ENCODE results near the gene TET1. TPM values are rescaled to one million over a fixed set of nuclear protein-coding genes. Genes with fewer than 3 reads are reported as not detected.
A peak's percentile ranks its signal among the peaks of the same experiment; 100 is the strongest.

TET1 gene
- total RNA-seq, 1 experiment from 2014 or later, result 5.4 TPM

DNA sequence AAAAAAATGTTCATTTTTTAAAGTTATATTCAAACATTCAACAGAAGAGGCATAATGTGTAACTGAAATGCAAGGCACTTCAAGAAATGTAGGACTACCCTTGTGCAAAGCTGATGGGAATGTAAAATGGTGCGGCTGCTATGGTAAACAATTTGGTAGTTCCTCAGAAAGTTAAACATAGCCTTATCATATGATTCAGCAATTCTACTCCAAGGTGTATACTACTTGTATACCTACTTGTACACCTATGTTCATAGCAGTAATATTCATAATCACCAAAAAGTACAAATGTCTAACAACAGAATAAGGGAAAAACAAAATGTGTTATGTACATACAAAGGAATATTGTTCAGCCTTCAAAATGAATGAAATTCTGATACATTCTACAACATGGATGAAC, 37.3 kb downstream of the TET1 start:
- DNase-seq, result no peak
- H3K4me1 ChIP-seq (ENCODE audit: low read length), result peaks cover 27% of the 10 kb centered on the region
- H4K20me1 ChIP-seq (ENCODE audit: insufficient read depth, low read depth, low read length), result no peaks in the 10 kb centered on the region
- H3K9me3 ChIP-seq (ENCODE audit: low read length), result no peaks in the 10 kb centered on the region
- H3K27ac ChIP-seq (ENCODE audit: low read length), result no peak overlapping the region
- H2AFZ ChIP-seq (ENCODE audit: low read length), result no peak overlapping the region
- no peaks in the 10 kb centered on the region; the same call in 1 of the 2 replicates for H3K9me2 ChIP-seq (replicated peaks; ENCODE audit: insufficient read depth, low read length)
- no peak overlapping the region for H3K4me3 ChIP-seq (ENCODE audit: low read length)
- H3K9ac ChIP-seq (ENCODE audit: low read length), result no peak overlapping the region
- no peaks in the 10 kb centered on the region for H3K27me3 ChIP-seq (ENCODE audit: low read length)
- no peak overlapping the region for H3K4me2 ChIP-seq (ENCODE audit: low read depth, low read length, poor library complexity, severe bottlenecking)
- no peaks in the 10 kb centered on the region; the same call in 1 of the 2 replicates for H3K79me2 ChIP-seq (ENCODE audit: low read length)
- no peaks in the 10 kb centered on the region for H3K36me3 ChIP-seq (ENCODE audit: insufficient read depth, low read length)

DNA sequence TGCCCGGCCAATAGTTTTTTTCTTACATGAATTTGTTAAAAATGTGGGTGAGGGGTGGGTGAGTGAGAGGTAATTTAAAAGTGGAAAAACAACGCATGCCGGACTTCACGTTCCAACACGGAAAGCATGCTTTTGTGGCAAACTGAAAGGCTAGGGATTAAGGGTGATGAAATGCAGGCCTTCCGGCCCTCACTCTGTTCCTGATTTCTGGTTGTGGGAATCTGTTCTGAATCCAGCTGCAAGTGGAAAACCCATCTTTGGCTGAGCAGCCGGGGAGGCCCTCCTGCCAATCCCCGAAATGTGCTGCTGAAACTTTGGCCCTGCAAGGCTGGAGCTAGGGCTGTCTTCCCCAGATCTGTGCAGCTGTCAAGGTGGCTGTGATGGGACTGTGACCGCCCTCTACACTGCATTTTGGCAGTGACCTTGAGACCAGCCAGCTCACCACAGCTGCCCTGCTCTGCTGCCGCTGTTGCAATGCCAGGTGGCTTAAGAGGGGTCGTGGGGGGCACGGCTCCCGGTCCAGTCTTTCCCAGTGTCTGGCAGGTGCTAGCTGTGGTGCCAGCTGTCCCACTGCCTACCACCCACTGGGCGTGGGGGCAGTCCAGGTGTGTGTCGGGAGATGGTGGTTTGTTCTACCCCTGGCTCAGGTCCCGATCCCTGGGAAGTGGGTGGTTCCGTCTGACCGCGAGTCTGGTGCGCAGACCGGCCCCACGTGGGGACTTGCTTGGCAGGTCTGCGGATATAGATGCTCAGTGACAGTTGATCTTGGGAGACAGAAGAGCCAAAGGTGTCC, 39.0 kb downstream of the TET1 start:
- Histone ChIP-seq H3K27ac (ENCODE audit: low read length) (no peak overlapping the region), H3K4me1 (ENCODE audit: low read length) (peaks cover 28% of the 10 kb centered on the region), H3K27me3 (ENCODE audit: low read length) (no peaks in the 10 kb centered on the region), H3K79me2 (ENCODE audit: low read length) (no peaks in the 10 kb centered on the region; the same call in 1 of the 2 replicates), H3K9me2 (replicated peaks; ENCODE audit: insufficient read depth, low read length) (no peaks in the 10 kb centered on the region; the same call in 1 of the 2 replicates), H3K36me3 (ENCODE audit: insufficient read depth, low read length) (no peaks in the 10 kb centered on the region), H3K9ac (ENCODE audit: low read length) (no peak overlapping the region), H2AFZ (ENCODE audit: low read length) (0 out of 2 replicates have a peak overlapping the region, but pooled peaks have one; percentile 62), H4K20me1 (ENCODE audit: insufficient read depth, low read depth, low read length) (no peaks in the 10 kb centered on the region), H3K4me3 (ENCODE audit: low read length) (no peak overlapping the region), H3K9me3 (ENCODE audit: low read length) (no peaks in the 10 kb centered on the region), H3K4me2 (ENCODE audit: low read depth, low read length, poor library complexity, severe bottlenecking) (peak overlapping the region; percentile 86)
- no peak for DNase-seq

DNA sequence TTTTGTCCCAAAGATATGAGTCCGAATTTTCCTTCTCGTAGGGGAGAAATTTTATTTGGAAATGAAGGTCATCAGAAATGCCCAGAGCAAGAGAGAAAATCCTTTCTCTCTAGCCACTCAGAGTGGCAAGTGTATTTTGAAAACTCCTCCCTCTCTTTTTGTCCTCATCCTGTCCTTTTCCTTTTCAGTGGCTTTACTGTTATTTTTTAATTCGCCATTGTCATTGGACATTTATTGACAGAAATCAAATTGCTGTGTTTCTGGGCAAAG, 39.6 kb downstream of the TET1 start:
- H3K27ac ChIP-seq (ENCODE audit: low read length), result no peak overlapping the region
- H2AFZ ChIP-seq (ENCODE audit: low read length), result peak overlapping the region; percentile 62
- H3K9ac ChIP-seq (ENCODE audit: low read length), result peak overlapping the region; percentile 67
- DNase-seq, result no peak
- no peaks in the 10 kb centered on the region for H3K27me3 ChIP-seq (ENCODE audit: low read length)
- no peaks in the 10 kb centered on the region; the same call in 1 of the 2 replicates for H3K79me2 ChIP-seq (ENCODE audit: low read length)
- no peaks in the 10 kb centered on the region for H3K9me3 ChIP-seq (ENCODE audit: low read length)
- H3K4me1 ChIP-seq (ENCODE audit: low read length), result peaks cover 28% of the 10 kb centered on the region
- H3K36me3 ChIP-seq (ENCODE audit: insufficient read depth, low read length), result no peaks in the 10 kb centered on the region
- H3K4me3 ChIP-seq (ENCODE audit: low read length), result peak overlapping the region; percentile 59
- H3K9me2 ChIP-seq (replicated peaks; ENCODE audit: insufficient read depth, low read length), result no peaks in the 10 kb centered on the region; the same call in 1 of the 2 replicates
- H3K4me2 ChIP-seq (ENCODE audit: low read depth, low read length, poor library complexity, severe bottlenecking), result peak overlapping the region; percentile 86
- no peaks in the 10 kb centered on the region for H4K20me1 ChIP-seq (ENCODE audit: insufficient read depth, low read depth, low read length)

DNA sequence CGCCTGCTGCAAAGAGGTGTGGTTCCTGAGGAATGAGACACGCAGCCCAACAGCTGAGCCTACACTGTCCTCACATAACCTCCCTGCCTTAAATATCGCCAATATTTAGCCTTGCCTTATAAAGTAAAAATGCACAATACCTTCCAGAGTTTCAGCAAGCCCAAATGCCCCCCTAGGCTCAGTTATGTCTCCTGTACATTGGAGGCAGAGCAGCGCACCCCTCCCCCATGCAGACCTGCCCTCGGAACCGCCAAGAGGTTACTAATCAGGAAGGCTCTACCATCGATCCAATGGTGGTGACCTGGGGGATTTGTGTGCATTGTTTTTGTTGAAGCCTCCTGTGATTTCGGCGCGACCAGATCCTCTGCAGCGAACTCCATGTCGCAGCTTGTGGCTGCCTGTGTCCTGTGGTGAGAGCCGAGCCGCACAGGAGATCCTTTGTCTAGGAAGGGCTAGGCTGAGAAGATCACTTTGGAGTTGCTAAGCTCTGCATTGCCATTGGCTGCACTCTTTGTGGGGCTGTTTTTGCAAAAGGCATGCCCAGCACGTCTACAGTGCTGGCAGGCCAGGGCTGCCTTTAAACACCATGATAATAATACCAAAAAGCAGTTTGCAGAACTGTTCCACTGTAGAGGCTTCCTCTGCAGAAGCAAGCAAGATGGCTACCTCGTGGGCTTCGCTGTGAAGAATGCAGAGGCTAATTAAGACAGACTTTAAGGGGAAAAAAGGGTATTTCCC, 40.1 kb downstream of the TET1 start:
- H3K4me2 ChIP-seq (ENCODE audit: low read depth, low read length, poor library complexity, severe bottlenecking), result peak overlapping the region; percentile 86
- peak overlapping the region; percentile 67 for H3K9ac ChIP-seq (ENCODE audit: low read length)
- peak overlapping the region; percentile 62 for H2AFZ ChIP-seq (ENCODE audit: low read length)
- H3K9me2 ChIP-seq (replicated peaks; ENCODE audit: insufficient read depth, low read length), result no peaks in the 10 kb centered on the region; the same call in 1 of the 2 replicates
- peak overlapping the region; percentile 76 for H3K27ac ChIP-seq (ENCODE audit: low read length)
- H3K79me2 ChIP-seq (ENCODE audit: low read length), result no peaks in the 10 kb centered on the region; the same call in 1 of the 2 replicates
- H3K27me3 ChIP-seq (ENCODE audit: low read length), result no peaks in the 10 kb centered on the region
- no peaks in the 10 kb centered on the region for H4K20me1 ChIP-seq (ENCODE audit: insufficient read depth, low read depth, low read length)
- peak; percentile 85 for DNase-seq
- H3K4me1 ChIP-seq (ENCODE audit: low read length), result peaks cover 28% of the 10 kb centered on the region
- H3K4me3 ChIP-seq (ENCODE audit: low read length), result peak overlapping the region; percentile 59
- no peaks in the 10 kb centered on the region for H3K36me3 ChIP-seq (ENCODE audit: insufficient read depth, low read length)
- H3K9me3 ChIP-seq (ENCODE audit: low read length), result no peaks in the 10 kb centered on the region

DNA sequence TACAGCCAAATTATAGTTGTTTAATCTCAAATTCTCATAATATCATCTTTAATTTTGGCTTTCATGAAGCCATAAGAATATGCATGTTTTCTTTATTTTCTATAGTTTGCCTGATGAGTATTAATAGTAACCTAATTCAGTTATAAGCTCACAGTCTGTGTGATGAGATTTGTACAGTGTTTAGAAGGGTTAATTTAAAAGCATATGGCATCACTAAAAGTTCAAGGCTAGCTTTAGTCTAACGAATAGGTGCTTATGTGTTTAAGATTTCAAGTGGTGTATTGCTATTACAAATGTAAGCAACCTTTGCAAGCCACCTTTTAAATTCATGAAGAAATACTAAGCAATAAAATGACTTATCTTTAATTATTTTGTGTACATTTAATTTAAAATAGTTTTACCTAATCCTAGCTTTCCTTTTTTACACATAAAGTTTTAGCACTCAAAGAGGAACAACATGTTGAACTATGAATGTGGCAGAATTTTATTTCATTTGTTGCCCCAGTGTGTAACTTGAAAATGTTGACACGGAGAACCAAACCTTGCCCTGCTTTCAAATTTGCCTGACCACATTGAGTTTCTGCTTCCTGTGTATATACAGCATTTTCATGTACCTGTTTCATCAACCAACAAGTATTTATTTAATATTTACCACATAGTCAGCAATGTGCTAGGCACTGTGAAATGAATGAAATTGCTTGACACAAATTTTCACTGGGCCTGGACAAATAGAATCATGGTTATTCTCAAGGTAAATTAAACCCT, 41.5 kb downstream of the TET1 start:
- Histone ChIP-seq H3K4me1 (ENCODE audit: low read length) (peaks cover 28% of the 10 kb centered on the region), H3K9ac (ENCODE audit: low read length) (peak overlapping the region; percentile 67), H3K9me3 (ENCODE audit: low read length) (no peaks in the 10 kb centered on the region), H3K9me2 (replicated peaks; ENCODE audit: insufficient read depth, low read length) (no peaks in the 10 kb centered on the region; the same call in 1 of the 2 replicates), H3K4me2 (ENCODE audit: low read depth, low read length, poor library complexity, severe bottlenecking) (peak overlapping the region; percentile 86), H4K20me1 (ENCODE audit: insufficient read depth, low read depth, low read length) (no peaks in the 10 kb centered on the region), H3K79me2 (ENCODE audit: low read length) (no peaks in the 10 kb centered on the region; the same call in 1 of the 2 replicates), H3K27me3 (ENCODE audit: low read length) (no peaks in the 10 kb centered on the region), H3K27ac (ENCODE audit: low read length) (peak overlapping the region; percentile 76; the same call in 1 of the 2 replicates), H2AFZ (ENCODE audit: low read length) (peak overlapping the region; percentile 36; the same call in 1 of the 2 replicates), H3K4me3 (ENCODE audit: low read length) (peak overlapping the region; percentile 59), H3K36me3 (ENCODE audit: insufficient read depth, low read length) (no peaks in the 10 kb centered on the region)
- peak; percentile 48 for DNase-seq

DNA sequence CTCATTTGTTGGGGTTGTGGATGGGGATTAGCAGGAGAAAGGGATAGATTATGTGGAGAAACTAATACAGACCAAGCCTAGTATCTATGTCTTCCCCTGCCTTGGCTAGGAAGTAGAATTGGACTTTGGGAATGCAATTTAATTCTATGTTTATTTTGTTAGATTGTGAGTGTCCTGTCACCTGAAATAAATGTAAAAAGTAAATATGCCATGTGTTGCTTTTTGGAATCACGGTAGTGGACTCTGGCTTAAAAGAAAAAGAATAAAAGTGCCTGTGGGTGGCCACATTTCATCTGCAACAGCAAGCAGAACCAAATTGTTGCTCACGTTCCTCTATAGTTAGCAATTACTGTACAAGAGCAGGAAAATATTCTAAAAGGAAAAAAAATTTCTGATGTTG, 42.3 kb downstream of the TET1 start:
- H3K9ac ChIP-seq (ENCODE audit: low read length), result no peak overlapping the region
- no peak for DNase-seq
- H3K4me1 ChIP-seq (ENCODE audit: low read length), result peaks cover 28% of the 10 kb centered on the region
- H3K4me3 ChIP-seq (ENCODE audit: low read length), result no peak overlapping the region
- no peak overlapping the region for H2AFZ ChIP-seq (ENCODE audit: low read length)
- H3K79me2 ChIP-seq (ENCODE audit: low read length), result no peaks in the 10 kb centered on the region; the same call in 1 of the 2 replicates
- no peaks in the 10 kb centered on the region for H4K20me1 ChIP-seq (ENCODE audit: insufficient read depth, low read depth, low read length)
- H3K27ac ChIP-seq (ENCODE audit: low read length), result no peak overlapping the region
- H3K4me2 ChIP-seq (ENCODE audit: low read depth, low read length, poor library complexity, severe bottlenecking), result peak overlapping the region; percentile 86
- H3K9me2 ChIP-seq (replicated peaks; ENCODE audit: insufficient read depth, low read length), result no peaks in the 10 kb centered on the region; the same call in 1 of the 2 replicates
- no peaks in the 10 kb centered on the region for H3K36me3 ChIP-seq (ENCODE audit: insufficient read depth, low read length)
- H3K9me3 ChIP-seq (ENCODE audit: low read length), result no peaks in the 10 kb centered on the region
- H3K27me3 ChIP-seq (ENCODE audit: low read length), result no peaks in the 10 kb centered on the region

DNA sequence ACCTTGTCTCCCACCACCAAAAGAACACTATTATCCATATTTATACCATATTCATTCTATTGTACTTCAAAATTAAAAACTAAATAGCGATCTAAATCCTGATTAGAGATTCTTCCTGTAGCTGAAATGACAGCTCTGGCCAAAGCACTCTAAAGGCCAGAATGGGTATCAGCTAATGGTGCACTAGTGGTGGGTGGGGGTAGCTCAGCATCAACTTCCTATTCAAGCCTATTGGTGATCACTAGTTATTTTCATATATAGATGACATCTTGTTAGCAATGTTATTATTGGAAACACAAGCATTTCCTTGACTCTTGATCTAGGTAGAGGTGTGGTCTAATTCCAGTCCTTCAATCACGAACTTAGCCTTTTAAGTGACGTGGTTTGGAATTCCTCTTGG, 43.6 kb downstream of the TET1 start:
- no peaks in the 10 kb centered on the region for H3K27me3 ChIP-seq (ENCODE audit: low read length)

More for the DNA sequence above, 43.6 kb downstream of the TET1 start:
- Histone ChIP-seq H4K20me1 (ENCODE audit: insufficient read depth, low read depth, low read length) (no peaks in the 10 kb centered on the region), H3K9ac (ENCODE audit: low read length) (no peak overlapping the region), H3K4me3 (ENCODE audit: low read length) (no peak overlapping the region), H3K79me2 (ENCODE audit: low read length) (no peaks in the 10 kb centered on the region; the same call in 1 of the 2 replicates), H3K4me2 (ENCODE audit: low read depth, low read length, poor library complexity, severe bottlenecking) (no peak overlapping the region), H3K9me2 (replicated peaks; ENCODE audit: insufficient read depth, low read length) (no peaks in the 10 kb centered on the region; the same call in 1 of the 2 replicates), H2AFZ (ENCODE audit: low read length) (no peak overlapping the region), H3K27ac (ENCODE audit: low read length) (no peak overlapping the region), H3K4me1 (ENCODE audit: low read length) (peaks cover 28% of the 10 kb centered on the region), H3K9me3 (ENCODE audit: low read length) (no peaks in the 10 kb centered on the region), H3K36me3 (ENCODE audit: insufficient read depth, low read length) (no peaks in the 10 kb centered on the region)
- no peak for DNase-seq

All from Karpas-422 (cell line).